HepG2 (cell line): Measurements from ENCODE around the gene ZNRF3. TPM values are rescaled to one million over a fixed set of nuclear protein-coding genes. Genes with fewer than 3 reads are reported as not detected.

ENCODE experiments used
- CCDC6 ChIP-seq: sonication (generic); formaldehyde crosslinking; IDR thresholded peaks from 2 replicates; pipeline ENCODE4 v1.8.1; 2022; ENCODE audit warnings: mild to moderate bottlenecking, missing genetic modification reagents, moderate library complexity
- CREM ChIP-seq, 2 experiments: sonication (generic) in 1 of 2; formaldehyde crosslinking in 1 of 2; IDR thresholded peaks; 2 replicates each; pipeline versions ENCODE4 v1.4.0 to v1.6.1; 2016 to 2020; ENCODE audit warnings: antibody characterized with exemption in 1 of 2, mild to moderate bottlenecking in 1 of 2, missing genetic modification reagents in 1 of 2
- ERF ChIP-seq: IDR thresholded peaks from 2 replicates; pipeline ENCODE4 v1.6.1; 2018; ENCODE audit warnings: missing biosample characterization, missing genetic modification reagents
- FOSL1 ChIP-seq: sonication (generic); formaldehyde crosslinking; IDR thresholded peaks from 2 replicates; pipeline ENCODE4 v1.9.0; 2021; ENCODE audit warnings: missing genetic modification reagents, borderline replicate concordance
- FOXA3 ChIP-seq: IDR thresholded peaks from 2 replicates; pipeline ENCODE4 v1.6.1; 2016; ENCODE audit warnings: missing genetic modification reagents, missing compliant biosample characterization
- HNF1A ChIP-seq, 2 experiments: sonication (generic) in 1 of 2; formaldehyde crosslinking in 1 of 2; IDR thresholded peaks; 2 replicates each; pipeline versions ENCODE4 v1.4.0 to v1.6.1; 2016 to 2020; ENCODE audit warnings: borderline replicate concordance in 1 of 2, low read depth in 1 of 2, mild to moderate bottlenecking in 1 of 2, missing genetic modification reagents in 1 of 2
- HOXA7 ChIP-seq: sonication (generic); formaldehyde crosslinking; IDR thresholded peaks from 2 replicates; pipeline ENCODE4 v1.8.1; 2022; ENCODE audit warnings: mild to moderate bottlenecking, missing genetic modification reagents, moderate library complexity
- KDM1A ChIP-seq: IDR thresholded peaks from 2 replicates; pipeline ENCODE4 v1.6.1; 2016; ENCODE audit warnings: missing compliant biosample characterization
- KLF16 ChIP-seq, 2 experiments: sonication (generic) in 1 of 2; formaldehyde crosslinking in 1 of 2; IDR thresholded peaks; 2 replicates each; pipeline versions ENCODE4 v1.6.1 to v1.8.0; 2016 to 2023; ENCODE audit warnings: missing genetic modification reagents in 2 of 2, missing compliant biosample characterization in 1 of 2
- MTERF4 ChIP-seq: sonication (generic); formaldehyde crosslinking; IDR thresholded peaks from 2 replicates; pipeline ENCODE4 v1.8.0; 2023; ENCODE audit warnings: mild to moderate bottlenecking, missing genetic modification reagents
- MXI1 ChIP-seq: IDR thresholded peaks from 3 replicates; pipeline ENCODE4 v1.6.1; 2012; ENCODE audit warnings: low read depth, low read length, inconsistent platforms, borderline replicate concordance
- NAIF1 ChIP-seq: sonication (generic); formaldehyde crosslinking; IDR thresholded peaks from 2 replicates; pipeline ENCODE4 v1.5.0; 2020; ENCODE audit warnings: mild to moderate bottlenecking, missing genetic modification reagents, borderline replicate concordance
- TCF7L2 ChIP-seq: IDR thresholded peaks from 2 replicates; pipeline ENCODE4 v1.6.1; 2011; ENCODE audit warnings: mild to moderate bottlenecking, low read depth, low read length, moderate library complexity
- ZFY ChIP-seq: sonication (generic); formaldehyde crosslinking; IDR thresholded peaks from 2 replicates; pipeline ENCODE4 v1.4.0; 2020; ENCODE audit warnings: missing genetic modification reagents
- ZNF30 ChIP-seq: sonication (generic); formaldehyde crosslinking; IDR thresholded peaks from 2 replicates; pipeline ENCODE4 v1.5.0; 2020; ENCODE audit warnings: mild to moderate bottlenecking, missing genetic modification reagents
- ZNF343 ChIP-seq: sonication (generic); formaldehyde crosslinking; IDR thresholded peaks from 2 replicates; pipeline ENCODE4 v1.4.0; 2020; ENCODE audit warnings: mild to moderate bottlenecking, missing genetic modification reagents
- ZNF563 ChIP-seq: sonication (generic); formaldehyde crosslinking; IDR thresholded peaks from 2 replicates; pipeline ENCODE4 v1.8.0; 2022; ENCODE audit warnings: mild to moderate bottlenecking, moderate library complexity, missing genetic modification reagents
- ZNF567 ChIP-seq: sonication (generic); formaldehyde crosslinking; IDR thresholded peaks from 2 replicates; pipeline ENCODE4 v1.8.1; 2023; ENCODE audit warnings: mild to moderate bottlenecking, missing genetic modification reagents, borderline replicate concordance
- ZNF569 ChIP-seq: sonication (generic); formaldehyde crosslinking; IDR thresholded peaks from 2 replicates; pipeline ENCODE4 v1.5.0; 2020; ENCODE audit warnings: mild to moderate bottlenecking, missing genetic modification reagents, moderate library complexity, borderline replicate concordance
- polyA plus RNA-seq, 8 experiments: library from polyadenylated mRNA; depleted of rRNA in 3 of 8; stranded (reverse) in 7 of 8; unstranded in 1 of 8; fragments of >200 nt; fragmentation: Illumina TruSeq in 4 of 8; extraction: Trizol in 4 of 8; gene quantifications; 2 replicates each; pipeline versions ENCODE4 v1.2.1 to v1.2.3, GENCODE V29; 2011 to 2016; ENCODE audit warnings: low read depth in 4 of 8, missing spikeins in 1 of 8, mixed read lengths in 1 of 8; ENCODE audit not compliant: insufficient read depth in 1 of 8
- total RNA-seq, 5 experiments: library from RNA; depleted of rRNA; stranded (reverse); fragments of >200 nt; fragmentation: Illumina TruSeq; extraction: Trizol; gene quantifications; 2 replicates each; pipeline ENCODE4 v1.2.3, GENCODE V29; 2016; ENCODE audit warnings: low read depth in 1 of 5
- TF ChIP-seq, protein P1 (sequence below): sonication (generic); formaldehyde crosslinking; conservative IDR thresholded peaks from 2 replicates; pipeline ENCODE4 v1.4.0; 2020; ENCODE audit warnings: mild to moderate bottlenecking, missing genetic modification reagents, moderate library complexity
- TF ChIP-seq, protein P2 (sequence below), 2 experiments: fragments of 450-650 bp in 1 of 2; sonication (generic) in 1 of 2; formaldehyde crosslinking; IDR thresholded peaks; 2 replicates each; pipeline versions ENCODE4 v1.5.0 to v1.8.0; 2020 to 2022; ENCODE audit warnings: mild to moderate bottlenecking in 1 of 2, missing genetic modification reagents in 1 of 2

Gene ZNRF3
- total and polyA plus RNA-seq, 2 of the 13 experiments (the other 11 are each of a cell fraction or from before 2014, with no cell fraction given): 20.3 to 36.7 TPM

DNA sequence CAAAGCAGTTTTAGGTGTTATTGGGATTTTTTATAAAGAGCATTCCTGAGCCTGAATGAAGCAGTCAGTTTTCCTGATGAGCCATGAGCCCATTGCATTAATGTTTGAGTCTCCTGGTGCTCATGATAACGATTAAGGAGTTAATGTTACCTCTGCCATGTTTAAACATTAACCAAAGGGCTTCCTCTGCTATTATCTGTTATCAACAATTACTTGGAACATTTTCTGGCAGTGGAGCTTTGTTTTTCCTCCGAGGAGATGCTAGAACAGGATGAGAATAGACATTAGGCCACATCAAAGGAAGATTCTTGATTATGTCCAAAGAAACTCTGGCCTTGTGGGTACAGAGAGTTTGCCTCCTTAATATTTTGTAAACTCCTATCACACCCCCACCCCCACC is 49.9 kb downstream of the ZNRF3 start (continued):
- no peak for TF ChIP-seq MTERF4 (CRISPR knock-in tag)
- no peak for TF ChIP-seq ZNF569 (CRISPR knock-in tag)
- TF ChIP-seq FOSL1: no peak
- 0 out of 2 replicates have a peak, but pooled peaks have one; percentile 19 for TF ChIP-seq CREM (IDR thresholded peaks at IDR 0.05)
- no peak for TF ChIP-seq CREM (CRISPR knock-in tag; IDR thresholded peaks at IDR 0.05)
- no peak for TF ChIP-seq ZFY (CRISPR knock-in tag)
- TF ChIP-seq, protein P1, sequence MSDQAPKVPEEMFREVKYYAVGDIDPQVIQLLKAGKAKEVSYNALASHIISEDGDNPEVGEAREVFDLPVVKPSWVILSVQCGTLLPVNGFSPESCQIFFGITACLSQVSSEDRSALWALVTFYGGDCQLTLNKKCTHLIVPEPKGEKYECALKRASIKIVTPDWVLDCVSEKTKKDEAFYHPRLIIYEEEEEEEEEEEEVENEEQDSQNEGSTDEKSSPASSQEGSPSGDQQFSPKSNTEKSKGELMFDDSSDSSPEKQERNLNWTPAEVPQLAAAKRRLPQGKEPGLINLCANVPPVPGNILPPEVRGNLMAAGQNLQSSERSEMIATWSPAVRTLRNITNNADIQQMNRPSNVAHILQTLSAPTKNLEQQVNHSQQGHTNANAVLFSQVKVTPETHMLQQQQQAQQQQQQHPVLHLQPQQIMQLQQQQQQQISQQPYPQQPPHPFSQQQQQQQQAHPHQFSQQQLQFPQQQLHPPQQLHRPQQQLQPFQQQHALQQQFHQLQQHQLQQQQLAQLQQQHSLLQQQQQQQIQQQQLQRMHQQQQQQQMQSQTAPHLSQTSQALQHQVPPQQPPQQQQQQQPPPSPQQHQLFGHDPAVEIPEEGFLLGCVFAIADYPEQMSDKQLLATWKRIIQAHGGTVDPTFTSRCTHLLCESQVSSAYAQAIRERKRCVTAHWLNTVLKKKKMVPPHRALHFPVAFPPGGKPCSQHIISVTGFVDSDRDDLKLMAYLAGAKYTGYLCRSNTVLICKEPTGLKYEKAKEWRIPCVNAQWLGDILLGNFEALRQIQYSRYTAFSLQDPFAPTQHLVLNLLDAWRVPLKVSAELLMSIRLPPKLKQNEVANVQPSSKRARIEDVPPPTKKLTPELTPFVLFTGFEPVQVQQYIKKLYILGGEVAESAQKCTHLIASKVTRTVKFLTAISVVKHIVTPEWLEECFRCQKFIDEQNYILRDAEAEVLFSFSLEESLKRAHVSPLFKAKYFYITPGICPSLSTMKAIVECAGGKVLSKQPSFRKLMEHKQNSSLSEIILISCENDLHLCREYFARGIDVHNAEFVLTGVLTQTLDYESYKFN: no peak; the same call in 1 of the 2 replicates
- TF ChIP-seq ZNF343 (CRISPR knock-in tag): no peak
- TF ChIP-seq HNF1A (IDR thresholded peaks at IDR 0.05; ENCODE audit: low read depth): peak; percentile 93
- TF ChIP-seq HNF1A (CRISPR knock-in tag; IDR thresholded peaks at IDR 0.05; ENCODE audit: borderline replicate concordance): peak; percentile 92
- no peak for TF ChIP-seq ZNF30 (CRISPR knock-in tag)
- TF ChIP-seq ZNF567: no peak
- 0 out of 4 replicates have a peak, but pooled peaks of 1 of the 2 experiments have one; percentile 1 for TF ChIP-seq KLF16 (CRISPR knock-in tag; IDR thresholded peaks at IDR 0.05)
- no peak for TF ChIP-seq NAIF1 (CRISPR knock-in tag)
- no peak for TF ChIP-seq HOXA7 (CRISPR knock-in tag)
- TF ChIP-seq ERF (CRISPR knock-in tag): no peak
- no peak for TF ChIP-seq MXI1
- no peak for TF ChIP-seq TCF7L2
- TF ChIP-seq, protein P2, sequence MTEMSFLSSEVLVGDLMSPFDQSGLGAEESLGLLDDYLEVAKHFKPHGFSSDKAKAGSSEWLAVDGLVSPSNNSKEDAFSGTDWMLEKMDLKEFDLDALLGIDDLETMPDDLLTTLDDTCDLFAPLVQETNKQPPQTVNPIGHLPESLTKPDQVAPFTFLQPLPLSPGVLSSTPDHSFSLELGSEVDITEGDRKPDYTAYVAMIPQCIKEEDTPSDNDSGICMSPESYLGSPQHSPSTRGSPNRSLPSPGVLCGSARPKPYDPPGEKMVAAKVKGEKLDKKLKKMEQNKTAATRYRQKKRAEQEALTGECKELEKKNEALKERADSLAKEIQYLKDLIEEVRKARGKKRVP (CRISPR knock-in tag; IDR thresholded peaks at IDR 0.05): no peak
- 0 out of 2 replicates have a peak, but pooled peaks have one; percentile 21 for TF ChIP-seq KDM1A (CRISPR knock-in tag)
- peak; percentile 32; the same call in 1 of the 2 replicates for TF ChIP-seq FOXA3 (CRISPR knock-in tag)
- no peak for TF ChIP-seq CCDC6 (CRISPR knock-in tag)
- no peak for TF ChIP-seq ZNF563 (CRISPR knock-in tag)
